ENCODE results near the gene MEIS1.

GRCh38 chr2:66439812-66440542 is 5.1 kb downstream of the MEIS1 start:
- TF ChIP-seq EZH2 (IDR thresholded peaks at IDR 0.05; ENCODE audit: insufficient read depth, poor library complexity, severe bottlenecking) (no peak), EZH2phosphoT487 (IDR thresholded peaks at IDR 0.05; ENCODE audit: insufficient read depth, low read depth) (no peak)

All from GM23248 (cell line).